LHCN-M2 (cell line): Measurements from ENCODE around the gene RAMACL. TPM values are rescaled to one million over a fixed set of nuclear protein-coding genes. Genes with fewer than 3 reads are reported as not detected.

Experiments
- DNase-seq: peaks from one replicate; pipeline ENCODE4 v3.0.0-alpha.2; 2012; ENCODE audit warnings: low read depth
- total RNA-seq: library from RNA; depleted of rRNA; stranded (reverse); fragments of >200 nt; gene quantifications from 2 replicates; pipeline ENCODE4 v1.2.3, GENCODE V29; 2014; rRNA removed

Gene RAMACL
- total RNA-seq, 1 experiment from 2014 or later, result 0.06 TPM

- no peak for DNase-seq
Measured at GRCh38 chr6:166533205-166533824, 53.2 kb downstream of the RAMACL start.

Other genes with a start within 250 kb of the RAMACL start
- gene SFT2D1, start 244.1 kb downstream of the RAMACL start, total RNA-seq, result 46.8 and 58.4 TPM in 2 replicates
- gene MPC1, start 203.7 kb downstream of the RAMACL start, total RNA-seq, result 13.3 and 22.7 TPM in 2 replicates
- 32.4 and 43.7 TPM in 2 replicates for gene RPS6KA2, start 40.6 kb upstream of the RAMACL start, total RNA-seq